ENCODE results near the gene UAP1. TPM values are rescaled to one million over a fixed set of nuclear protein-coding genes. Genes with fewer than 3 reads are reported as not detected.
A peak's percentile ranks its signal among the peaks of the same experiment; 100 is the strongest.

The UAP1 gene
- total and polyA plus RNA-seq, 11 donors: 18.1 to 34.3 (median 21.1) TPM

DNA sequence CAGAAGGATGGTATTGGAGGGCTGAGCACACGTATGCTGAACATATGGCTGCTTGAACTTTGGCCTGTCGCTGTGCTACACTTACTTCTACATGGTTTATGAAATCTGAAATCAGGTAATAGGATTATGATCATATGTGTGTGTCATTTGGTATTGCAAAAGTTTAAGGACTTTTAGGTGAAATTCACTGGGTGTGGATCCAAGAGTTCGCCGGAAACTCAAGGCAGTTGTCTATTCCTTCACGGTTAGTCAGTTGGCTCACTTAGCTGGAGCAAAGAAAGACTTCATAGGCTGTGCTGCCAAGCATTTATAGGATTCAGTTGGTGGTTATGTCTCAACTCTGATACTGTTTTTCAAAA, 927 bp downstream of the UAP1 start:
- Histone ChIP-seq H3K4me3 (peak overlapping the region; percentile 65 to 98 (median 84)), H3K36me3 (peaks cover 0 to 20% (median 12%) of the 10 kb centered on the region in 9 donors), H3K9me3 (no peaks in the 10 kb centered on the region), H3K27ac (peak overlapping the region in 11 of 12 donors; percentile 90 to 99 (median 97)), H3K27me3 (no peaks in the 10 kb centered on the region), H3K4me1 (peaks cover 3 to 39% (median 14%) of the 10 kb centered on the region in 12 donors)
- no peak for DNase-seq
- 52 to 64% (median 59%) methylated on average over 5 of the region's 5 CpGs for WGBS, 4 donors
- ATAC-seq: no peak
- intact Hi-C loops (cut with DNase I): loop anchor here in 5 of 10 donors (5.0 kb wide), 1 partner anchor 65 kb away; the partner anchor contains the start of gene UHMK1 (in 5 of the 5)
- TF ChIP-seq, protein P1, sequence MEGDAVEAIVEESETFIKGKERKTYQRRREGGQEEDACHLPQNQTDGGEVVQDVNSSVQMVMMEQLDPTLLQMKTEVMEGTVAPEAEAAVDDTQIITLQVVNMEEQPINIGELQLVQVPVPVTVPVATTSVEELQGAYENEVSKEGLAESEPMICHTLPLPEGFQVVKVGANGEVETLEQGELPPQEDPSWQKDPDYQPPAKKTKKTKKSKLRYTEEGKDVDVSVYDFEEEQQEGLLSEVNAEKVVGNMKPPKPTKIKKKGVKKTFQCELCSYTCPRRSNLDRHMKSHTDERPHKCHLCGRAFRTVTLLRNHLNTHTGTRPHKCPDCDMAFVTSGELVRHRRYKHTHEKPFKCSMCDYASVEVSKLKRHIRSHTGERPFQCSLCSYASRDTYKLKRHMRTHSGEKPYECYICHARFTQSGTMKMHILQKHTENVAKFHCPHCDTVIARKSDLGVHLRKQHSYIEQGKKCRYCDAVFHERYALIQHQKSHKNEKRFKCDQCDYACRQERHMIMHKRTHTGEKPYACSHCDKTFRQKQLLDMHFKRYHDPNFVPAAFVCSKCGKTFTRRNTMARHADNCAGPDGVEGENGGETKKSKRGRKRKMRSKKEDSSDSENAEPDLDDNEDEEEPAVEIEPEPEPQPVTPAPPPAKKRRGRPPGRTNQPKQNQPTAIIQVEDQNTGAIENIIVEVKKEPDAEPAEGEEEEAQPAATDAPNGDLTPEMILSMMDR (IDR thresholded peaks at IDR 0.05): no peak
- no peak for TF ChIP-seq POLR2A (IDR thresholded peaks at IDR 0.05)

DNA sequence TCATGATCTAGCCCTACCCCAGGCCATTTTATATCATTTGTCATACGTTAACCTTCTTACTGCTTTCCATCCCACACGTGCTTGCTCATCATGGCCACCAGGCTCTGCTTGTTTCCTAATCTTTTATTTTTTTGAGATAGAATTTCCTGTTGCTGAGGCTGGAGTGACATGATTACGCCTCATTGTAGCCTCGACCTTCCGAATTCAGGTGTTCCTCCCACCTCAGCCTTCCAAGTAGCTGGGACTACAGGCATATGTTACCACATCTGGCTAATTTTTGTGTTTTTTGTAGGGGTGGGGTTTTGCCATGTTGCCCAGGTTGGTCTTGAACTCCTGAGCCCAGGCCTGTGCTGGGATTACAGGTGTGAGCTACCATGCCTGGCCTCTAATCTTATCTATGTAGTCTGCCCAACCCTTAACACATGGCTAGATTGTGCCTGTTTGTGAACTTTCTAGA, 3.3 kb downstream of the UAP1 start:
- Histone ChIP-seq H3K4me1 (peaks cover 3 to 44% (median 14%) of the 10 kb centered on the region in 12 donors), H3K9me3 (no peaks in the 10 kb centered on the region)

GRCh38 chr1:162565460-162565859, 3.9 kb downstream of the UAP1 start:
- H3K4me3 ChIP-seq: no peak overlapping the region
- ATAC-seq (no peak), DNase-seq (no peak)
- intact Hi-C loops (cut with DNase I): no loop called here
- TF ChIP-seq POLR2A (IDR thresholded peaks at IDR 0.05): no peak
- TF ChIP-seq, protein P1 (IDR thresholded peaks at IDR 0.05): no peak
- H3K27ac ChIP-seq: no peak overlapping the region
- H3K9me3 ChIP-seq: no peaks in the 10 kb centered on the region
- H3K27me3 ChIP-seq: no peaks in the 10 kb centered on the region
- H3K36me3 ChIP-seq: peaks cover 0 to 41% (median 27%) of the 10 kb centered on the region in 9 donors
- peaks cover 2 to 41% (median 9%) of the 10 kb centered on the region in 12 donors for H3K4me1 ChIP-seq

More for the DNA sequence above, 3.3 kb downstream of the UAP1 start:
- no peak for ATAC-seq
- intact Hi-C loops (cut with DNase I): loop anchor here in 5 of 10 donors (5.0 kb wide), 1 partner anchor 67 kb away; the partner anchor contains the start of gene UHMK1 (in 5 of the 5)
- Histone ChIP-seq H3K27me3 (no peaks in the 10 kb centered on the region), H3K27ac (no peak overlapping the region), H3K4me3 (peak overlapping the region in 3 of 12 donors; percentile 26 to 93 (median 65)), H3K36me3 (peaks cover 0 to 41% (median 27%) of the 10 kb centered on the region in 9 donors)
- no peak for DNase-seq
- WGBS, 4 donors: 75 to 79% (median 78%) methylated on average over 5 of the region's 5 CpGs
- no peak for TF ChIP-seq POLR2A (IDR thresholded peaks at IDR 0.05)
- TF ChIP-seq, protein P1 (IDR thresholded peaks at IDR 0.05): no peak

DNA sequence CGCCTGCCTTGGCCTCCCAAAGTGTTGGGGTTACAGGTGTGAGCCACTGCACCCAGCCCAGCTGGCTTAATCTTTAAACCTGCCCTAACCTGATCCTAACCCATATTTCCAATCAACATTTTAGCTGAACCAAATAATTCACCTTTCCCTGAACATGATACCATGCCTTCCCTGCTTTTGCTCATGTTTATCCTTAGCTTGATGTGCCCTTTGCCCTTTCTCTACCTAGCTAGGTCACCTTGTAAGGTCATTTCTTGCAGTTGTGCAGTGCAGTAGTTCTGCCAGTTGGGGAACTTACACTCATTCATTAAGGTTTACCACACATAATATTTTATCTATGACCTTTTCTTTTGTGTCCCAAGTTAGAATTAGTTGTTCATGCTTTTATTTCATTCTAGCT, 5.3 kb downstream of the UAP1 start:
- no peak overlapping the region for H3K27ac ChIP-seq

More for the DNA sequence above, 5.3 kb downstream of the UAP1 start:
- Histone ChIP-seq H3K4me3 (no peak overlapping the region), H3K36me3 (peaks cover 0 to 44% (median 27%) of the 10 kb centered on the region in 9 donors), H3K4me1 (peaks cover 0 to 46% (median 8%) of the 10 kb centered on the region in 12 donors), H3K9me3 (no peaks in the 10 kb centered on the region), H3K27me3 (no peaks in the 10 kb centered on the region)
- WGBS, 4 donors: 86 to 100% (median 93%) methylated on average over 1 of the region's 1 CpG
- TF ChIP-seq, protein P1 (IDR thresholded peaks at IDR 0.05): no peak
- no peak for TF ChIP-seq POLR2A (IDR thresholded peaks at IDR 0.05)
- no peak for ATAC-seq
- intact Hi-C loops (cut with DNase I): no loop called here
- DNase-seq: no peak
